Subcutaneous adipose tissue (tissue), 4 donors: Measurements from ENCODE around the gene TNFAIP1. TPM values are rescaled to one million over a fixed set of nuclear protein-coding genes. Genes with fewer than 3 reads are reported as not detected.

Source experiments
- total RNA-seq, 4 donors: library from RNA; depleted of rRNA; stranded (reverse); fragments of >200 nt; gene quantifications; one replicate each; pipeline ENCODE4 v1.1.0, GENCODE V29; 2016
- TF ChIP-seq, protein P1 (sequence below): fragments of 450-650 bp; IDR thresholded peaks from one replicate; pipeline ENCODE4 v1.5.1; 2016; ENCODE audit warnings: low read depth, mild to moderate bottlenecking, control low read depth, antibody characterized with exemption, moderate library complexity

TNFAIP1 gene
- total RNA-seq, 4 donors from 2014 or later: 14.8 to 31.8 (median 21.4) TPM

DNA sequence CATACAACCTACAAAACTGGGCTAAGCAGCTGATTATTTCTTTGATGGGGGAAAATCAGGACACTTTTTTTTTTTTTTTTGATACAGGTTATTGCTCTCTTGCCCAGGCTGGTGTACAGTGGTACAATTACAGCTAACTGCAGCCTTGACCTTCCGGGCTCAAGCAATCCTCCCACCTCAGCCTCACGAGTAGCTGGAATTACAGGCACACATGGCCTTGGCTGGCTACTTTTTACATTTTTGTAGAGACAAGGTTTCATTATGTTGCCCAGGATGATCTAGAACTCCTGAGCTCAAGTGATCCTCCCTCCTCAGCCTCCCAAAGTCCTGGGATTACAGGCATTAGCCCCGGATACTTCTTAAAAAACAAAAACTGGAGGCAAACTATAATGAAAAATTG is 37.1 kb upstream of the TNFAIP1 start:
- TF ChIP-seq, protein P1, sequence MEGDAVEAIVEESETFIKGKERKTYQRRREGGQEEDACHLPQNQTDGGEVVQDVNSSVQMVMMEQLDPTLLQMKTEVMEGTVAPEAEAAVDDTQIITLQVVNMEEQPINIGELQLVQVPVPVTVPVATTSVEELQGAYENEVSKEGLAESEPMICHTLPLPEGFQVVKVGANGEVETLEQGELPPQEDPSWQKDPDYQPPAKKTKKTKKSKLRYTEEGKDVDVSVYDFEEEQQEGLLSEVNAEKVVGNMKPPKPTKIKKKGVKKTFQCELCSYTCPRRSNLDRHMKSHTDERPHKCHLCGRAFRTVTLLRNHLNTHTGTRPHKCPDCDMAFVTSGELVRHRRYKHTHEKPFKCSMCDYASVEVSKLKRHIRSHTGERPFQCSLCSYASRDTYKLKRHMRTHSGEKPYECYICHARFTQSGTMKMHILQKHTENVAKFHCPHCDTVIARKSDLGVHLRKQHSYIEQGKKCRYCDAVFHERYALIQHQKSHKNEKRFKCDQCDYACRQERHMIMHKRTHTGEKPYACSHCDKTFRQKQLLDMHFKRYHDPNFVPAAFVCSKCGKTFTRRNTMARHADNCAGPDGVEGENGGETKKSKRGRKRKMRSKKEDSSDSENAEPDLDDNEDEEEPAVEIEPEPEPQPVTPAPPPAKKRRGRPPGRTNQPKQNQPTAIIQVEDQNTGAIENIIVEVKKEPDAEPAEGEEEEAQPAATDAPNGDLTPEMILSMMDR: no peak

DNA sequence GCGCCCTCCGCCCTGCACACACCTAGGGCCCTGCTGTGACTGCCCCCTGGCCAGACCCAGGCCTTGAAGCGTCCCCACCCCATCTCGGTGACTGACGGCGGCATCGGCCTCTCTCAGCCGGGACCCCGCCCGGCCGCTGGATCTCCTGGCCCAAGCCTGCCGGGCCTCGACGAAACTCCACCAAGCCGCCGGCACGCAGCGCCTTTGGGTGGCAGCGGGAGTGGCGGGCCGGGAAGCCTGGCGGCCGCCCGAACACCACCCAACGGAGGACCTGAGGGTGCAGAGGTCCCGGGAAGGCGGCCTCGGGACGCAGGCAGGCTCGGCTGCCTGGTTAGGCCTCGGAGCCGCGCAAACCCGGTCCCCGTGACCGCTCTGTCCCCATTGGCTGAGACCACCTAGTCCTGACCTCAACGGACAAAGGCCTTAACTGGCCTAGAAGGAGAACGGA is 28.6 kb upstream of the TNFAIP1 start:
- TF ChIP-seq, protein P1: no peak

DNA sequence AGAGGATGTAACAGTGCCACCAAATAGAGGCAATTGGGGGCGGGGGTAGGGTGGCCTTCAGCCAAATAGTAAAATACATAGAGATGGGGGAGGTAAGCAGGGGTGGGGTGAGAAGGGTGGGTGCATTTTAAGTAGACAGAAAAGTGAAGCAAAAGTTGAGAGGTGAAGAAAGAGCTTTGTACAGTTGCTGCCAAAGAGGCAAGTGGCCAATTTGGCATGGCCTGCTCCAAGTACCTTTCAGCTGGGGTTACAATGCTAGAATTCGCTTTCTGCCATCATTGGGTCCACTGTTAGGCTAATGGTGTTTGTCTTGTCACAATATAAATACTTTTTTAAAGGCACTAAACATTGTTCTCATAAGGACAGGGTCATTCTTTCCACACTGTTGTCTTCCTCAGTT is 21.7 kb upstream of the TNFAIP1 start:
- TF ChIP-seq, protein P1: no peak

DNA sequence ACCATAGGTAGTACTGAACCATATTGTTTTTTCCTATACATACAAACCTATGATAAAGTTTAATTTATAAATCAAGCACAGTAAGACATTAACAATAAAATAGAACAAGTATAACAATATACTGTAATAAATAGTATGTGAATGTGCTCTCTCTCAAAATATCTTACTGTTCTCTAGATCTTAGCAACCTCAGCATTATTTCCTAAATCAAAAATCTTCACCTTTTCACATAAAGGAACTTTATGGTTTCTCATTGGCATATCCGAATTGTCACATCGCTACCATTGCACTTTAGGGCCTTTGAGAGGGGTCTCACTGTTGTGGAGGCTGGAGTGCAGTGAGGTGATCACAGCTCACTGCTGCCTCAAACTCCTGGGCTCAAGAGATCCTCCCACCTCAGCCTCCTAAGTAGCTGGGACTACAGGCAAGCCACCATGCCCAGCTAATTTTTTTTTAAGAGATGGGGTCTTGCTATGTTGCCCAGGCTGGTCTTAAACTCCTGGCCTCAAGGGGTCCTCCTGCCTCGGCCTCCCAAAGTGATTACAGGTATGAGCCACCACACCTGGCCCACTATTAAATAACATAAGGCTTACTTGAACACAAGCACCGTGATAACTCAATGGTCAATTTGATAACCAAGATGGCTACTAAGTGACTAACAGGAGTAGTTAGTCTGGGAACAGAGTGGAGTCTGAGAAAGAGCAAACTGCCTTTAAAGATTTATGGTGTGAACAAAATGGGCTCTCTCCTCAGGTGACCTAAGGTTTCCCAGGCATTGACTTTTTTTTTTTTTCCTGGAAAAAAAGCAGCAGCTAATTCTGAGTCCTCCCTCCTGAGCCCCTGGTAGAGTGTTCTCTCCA is 19.5 kb upstream of the TNFAIP1 start:
- TF ChIP-seq, protein P1: no peak

DNA sequence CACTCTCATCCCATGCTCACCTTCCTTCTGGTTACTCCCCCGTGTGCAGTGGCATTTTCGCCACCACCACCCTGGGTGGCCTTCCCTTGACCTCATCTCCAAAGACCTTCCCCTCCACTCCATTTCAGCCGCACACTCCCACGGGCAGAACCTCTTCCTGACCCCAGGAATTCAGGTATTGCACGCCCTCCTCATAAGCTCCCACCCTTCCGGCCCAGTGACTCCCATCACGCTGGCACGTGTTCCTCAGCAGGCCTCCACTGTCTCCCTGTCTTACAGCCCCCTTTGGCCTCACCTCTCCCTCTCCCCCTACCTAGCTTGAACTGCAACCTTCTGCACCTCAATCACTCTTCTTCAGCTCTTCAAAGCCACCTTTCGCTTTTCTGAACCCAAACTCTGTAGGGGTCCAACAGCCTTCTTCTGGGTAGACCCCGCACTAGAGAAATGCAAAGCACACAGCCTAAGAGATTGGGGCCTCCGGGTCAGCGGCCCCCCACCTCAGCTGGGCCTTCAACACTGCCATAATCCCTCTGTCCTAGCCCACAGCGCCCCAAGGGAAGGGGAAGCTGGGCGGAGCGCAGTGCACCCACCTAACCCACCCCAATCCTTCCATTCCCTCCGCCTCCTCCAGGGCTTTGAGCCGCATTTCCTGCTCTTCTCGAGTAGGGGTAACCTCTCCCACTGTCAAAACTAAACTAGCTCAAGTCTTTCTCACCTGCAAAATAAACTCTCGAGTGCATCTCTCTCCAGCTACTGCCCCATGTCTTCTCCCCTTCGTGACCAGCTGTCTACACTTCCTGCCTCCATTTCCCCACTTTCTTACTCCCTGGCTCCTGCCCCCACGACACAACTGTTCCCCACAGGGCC is 18.2 kb upstream of the TNFAIP1 start:
- TF ChIP-seq, protein P1: no peak

DNA sequence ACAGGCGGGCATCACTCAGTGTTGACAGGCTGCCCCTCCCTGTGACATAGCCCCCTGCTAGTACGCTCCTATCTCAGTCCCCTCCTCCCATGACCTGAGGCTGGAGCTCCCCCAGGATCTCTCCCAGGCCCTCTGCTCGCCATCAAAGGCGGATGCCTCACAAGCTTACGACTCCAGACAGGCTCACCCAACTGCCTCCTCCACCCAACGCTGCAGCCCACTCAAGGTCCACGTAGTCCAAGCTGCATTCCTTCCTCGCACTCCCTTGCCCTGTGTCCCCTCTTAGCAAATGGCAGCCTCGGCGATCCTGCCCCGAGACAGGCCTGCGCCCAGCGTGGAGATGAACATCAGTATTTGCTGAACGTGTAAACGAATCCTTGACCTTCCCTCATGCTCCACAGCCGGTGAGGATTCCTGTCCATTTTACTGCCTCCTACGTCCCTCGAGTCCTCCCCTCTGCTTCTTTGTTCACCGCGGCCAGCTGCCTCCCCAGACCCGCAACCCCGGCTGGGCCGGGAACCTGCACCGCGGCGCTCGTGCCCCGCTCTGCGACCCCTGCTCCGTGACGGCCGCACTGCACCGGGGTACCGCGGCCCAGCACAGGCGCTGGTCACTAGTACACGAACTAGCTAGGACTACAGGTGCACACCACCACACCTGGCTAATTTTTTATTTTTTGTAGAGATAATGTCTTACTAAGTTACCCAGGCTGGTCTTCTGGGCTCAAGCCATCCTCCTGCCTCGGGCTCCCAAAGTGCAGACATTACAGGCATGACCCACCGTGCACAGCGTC is 17.4 kb upstream of the TNFAIP1 start:
- TF ChIP-seq, protein P1: no peak
